ENCODE data around the gene CYBA. TPM values are rescaled to one million over a fixed set of nuclear protein-coding genes. Genes with fewer than 3 reads are reported as not detected.

Gene CYBA
- total and polyA plus RNA-seq, 2 of the 13 experiments (the other 11 are each of a cell fraction or from before 2014, with no cell fraction given), result 196 to 250 TPM

DNA sequence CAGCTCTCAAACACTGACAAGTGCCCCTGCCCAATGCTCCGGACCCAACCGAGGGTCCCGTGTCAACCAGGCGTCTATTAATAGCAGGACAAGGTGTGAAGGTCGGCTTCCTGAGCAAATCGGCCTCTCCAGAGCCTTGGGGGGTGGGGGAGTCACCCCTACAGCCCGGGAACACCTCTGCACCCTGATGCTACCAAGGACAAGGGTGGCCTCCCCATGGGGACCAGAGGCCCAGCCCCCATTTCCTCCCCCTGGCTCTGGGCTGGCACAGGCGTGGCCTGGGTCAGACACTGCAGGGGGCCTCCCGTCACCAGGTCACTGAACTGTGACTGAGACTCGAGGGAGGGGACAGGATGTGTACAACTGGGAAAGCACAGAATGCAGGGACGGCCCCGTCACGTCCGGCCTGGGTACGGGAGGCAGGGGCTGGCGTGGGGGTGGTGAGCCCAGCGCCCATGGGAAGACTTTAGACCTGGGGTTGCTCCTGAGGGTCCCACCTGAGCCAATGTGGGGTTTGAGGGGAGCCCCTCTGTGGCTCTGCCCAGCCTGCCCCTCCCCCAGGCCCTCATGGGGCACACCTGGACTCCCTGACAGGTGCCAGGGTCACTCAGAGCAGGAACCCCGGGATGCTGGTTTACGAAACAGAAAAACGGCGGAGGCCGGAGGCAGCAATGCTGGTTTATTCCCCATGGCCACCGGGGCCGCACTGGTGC, 579 bp upstream of the CYBA start (continued):
- TF ChIP-seq ISL2 (CRISPR knock-in tag; IDR thresholded peaks at IDR 0.05) (peak; percentile 43; the same call in 1 of the 2 replicates), HIVEP1 (CRISPR knock-in tag; IDR thresholded peaks at IDR 0.05) (peak; percentile 99), TAF1 (CRISPR knock-in tag; IDR thresholded peaks at IDR 0.05) (peak; percentile 49; the same call in 1 of the 2 replicates), ZNF335 (CRISPR knock-in tag; IDR thresholded peaks at IDR 0.05) (peak; percentile 97), ZSCAN9 (CRISPR knock-in tag; IDR thresholded peaks at IDR 0.05; ENCODE audit: borderline replicate concordance) (peak; percentile 94), ZNF598 (CRISPR knock-in tag; IDR thresholded peaks at IDR 0.05; ENCODE audit: borderline replicate concordance) (peak; percentile 51; the same call in 1 of the 2 replicates), NR2F6 (IDR thresholded peaks at IDR 0.05) (peak; percentile 74), NR2F6 (CRISPR knock-in tag; IDR thresholded peaks at IDR 0.05) (peak; percentile 96), JUND (CRISPR knock-in tag; IDR thresholded peaks at IDR 0.05) (0 out of 2 replicates have a peak, but pooled peaks have one; percentile 63), EHMT2 (IDR thresholded peaks at IDR 0.05; ENCODE audit: borderline replicate concordance, low read depth, low read length) (no peak), ZFP90 (CRISPR knock-in tag; IDR thresholded peaks at IDR 0.05; ENCODE audit: borderline replicate concordance) (peak; percentile 68; the same call in 1 of the 2 replicates), SOX6 (IDR thresholded peaks at IDR 0.05) (no peak), SOX6 (CRISPR knock-in tag; IDR thresholded peaks at IDR 0.05) (peak; percentile 74), ZBTB21 (CRISPR knock-in tag; IDR thresholded peaks at IDR 0.05) (peak; percentile 66; the same call in 1 of the 2 replicates), SOX13 (IDR thresholded peaks at IDR 0.05) (no peak), SOX13 (CRISPR knock-in tag; conservative IDR thresholded peaks at IDR 0.05 in 1 of 2, IDR thresholded peaks at IDR 0.05 in 1 of 2) (peak in 1 of 2 experiments; percentile 72; a peak in 2 of 4 replicates), SIN3B (IDR thresholded peaks at IDR 0.05; ENCODE audit: low read length) (peak; percentile 58; the same call in 1 of the 2 replicates), POLR2AphosphoS5 (IDR thresholded peaks at IDR 0.05; ENCODE audit: low read depth, low read length) (peak; percentile 68; the same call in 1 of the 2 replicates)
- TF ChIP-seq, protein P1, sequence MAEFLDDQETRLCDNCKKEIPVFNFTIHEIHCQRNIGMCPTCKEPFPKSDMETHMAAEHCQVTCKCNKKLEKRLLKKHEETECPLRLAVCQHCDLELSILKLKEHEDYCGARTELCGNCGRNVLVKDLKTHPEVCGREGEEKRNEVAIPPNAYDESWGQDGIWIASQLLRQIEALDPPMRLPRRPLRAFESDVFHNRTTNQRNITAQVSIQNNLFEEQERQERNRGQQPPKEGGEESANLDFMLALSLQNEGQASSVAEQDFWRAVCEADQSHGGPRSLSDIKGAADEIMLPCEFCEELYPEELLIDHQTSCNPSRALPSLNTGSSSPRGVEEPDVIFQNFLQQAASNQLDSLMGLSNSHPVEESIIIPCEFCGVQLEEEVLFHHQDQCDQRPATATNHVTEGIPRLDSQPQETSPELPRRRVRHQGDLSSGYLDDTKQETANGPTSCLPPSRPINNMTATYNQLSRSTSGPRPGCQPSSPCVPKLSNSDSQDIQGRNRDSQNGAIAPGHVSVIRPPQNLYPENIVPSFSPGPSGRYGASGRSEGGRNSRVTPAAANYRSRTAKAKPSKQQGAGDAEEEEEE (CRISPR knock-in tag; IDR thresholded peaks at IDR 0.05; ENCODE audit: borderline replicate concordance), result peak; percentile 99
- TF ChIP-seq, protein P2, sequence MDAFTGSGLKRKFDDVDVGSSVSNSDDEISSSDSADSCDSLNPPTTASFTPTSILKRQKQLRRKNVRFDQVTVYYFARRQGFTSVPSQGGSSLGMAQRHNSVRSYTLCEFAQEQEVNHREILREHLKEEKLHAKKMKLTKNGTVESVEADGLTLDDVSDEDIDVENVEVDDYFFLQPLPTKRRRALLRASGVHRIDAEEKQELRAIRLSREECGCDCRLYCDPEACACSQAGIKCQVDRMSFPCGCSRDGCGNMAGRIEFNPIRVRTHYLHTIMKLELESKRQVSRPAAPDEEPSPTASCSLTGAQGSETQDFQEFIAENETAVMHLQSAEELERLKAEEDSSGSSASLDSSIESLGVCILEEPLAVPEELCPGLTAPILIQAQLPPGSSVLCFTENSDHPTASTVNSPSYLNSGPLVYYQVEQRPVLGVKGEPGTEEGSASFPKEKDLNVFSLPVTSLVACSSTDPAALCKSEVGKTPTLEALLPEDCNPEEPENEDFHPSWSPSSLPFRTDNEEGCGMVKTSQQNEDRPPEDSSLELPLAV (CRISPR knock-in tag; conservative IDR thresholded peaks at IDR 0.05; ENCODE audit: low read depth), result no peak
- TF ChIP-seq, protein P3, sequence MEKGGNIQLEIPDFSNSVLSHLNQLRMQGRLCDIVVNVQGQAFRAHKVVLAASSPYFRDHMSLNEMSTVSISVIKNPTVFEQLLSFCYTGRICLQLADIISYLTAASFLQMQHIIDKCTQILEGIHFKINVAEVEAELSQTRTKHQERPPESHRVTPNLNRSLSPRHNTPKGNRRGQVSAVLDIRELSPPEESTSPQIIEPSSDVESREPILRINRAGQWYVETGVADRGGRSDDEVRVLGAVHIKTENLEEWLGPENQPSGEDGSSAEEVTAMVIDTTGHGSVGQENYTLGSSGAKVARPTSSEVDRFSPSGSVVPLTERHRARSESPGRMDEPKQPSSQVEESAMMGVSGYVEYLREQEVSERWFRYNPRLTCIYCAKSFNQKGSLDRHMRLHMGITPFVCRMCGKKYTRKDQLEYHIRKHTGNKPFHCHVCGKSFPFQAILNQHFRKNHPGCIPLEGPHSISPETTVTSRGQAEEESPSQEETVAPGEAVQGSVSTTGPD (CRISPR knock-in tag; IDR thresholded peaks at IDR 0.05), result peak; percentile 57; the same call in 1 of the 2 replicates
- TF ChIP-seq, protein P4, sequence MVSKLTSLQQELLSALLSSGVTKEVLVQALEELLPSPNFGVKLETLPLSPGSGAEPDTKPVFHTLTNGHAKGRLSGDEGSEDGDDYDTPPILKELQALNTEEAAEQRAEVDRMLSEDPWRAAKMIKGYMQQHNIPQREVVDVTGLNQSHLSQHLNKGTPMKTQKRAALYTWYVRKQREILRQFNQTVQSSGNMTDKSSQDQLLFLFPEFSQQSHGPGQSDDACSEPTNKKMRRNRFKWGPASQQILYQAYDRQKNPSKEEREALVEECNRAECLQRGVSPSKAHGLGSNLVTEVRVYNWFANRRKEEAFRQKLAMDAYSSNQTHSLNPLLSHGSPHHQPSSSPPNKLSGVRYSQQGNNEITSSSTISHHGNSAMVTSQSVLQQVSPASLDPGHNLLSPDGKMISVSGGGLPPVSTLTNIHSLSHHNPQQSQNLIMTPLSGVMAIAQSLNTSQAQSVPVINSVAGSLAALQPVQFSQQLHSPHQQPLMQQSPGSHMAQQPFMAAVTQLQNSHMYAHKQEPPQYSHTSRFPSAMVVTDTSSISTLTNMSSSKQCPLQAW (CRISPR knock-in tag; IDR thresholded peaks at IDR 0.05), result peak; percentile 95
